Mesenchymal stem cell (in vitro differentiated cells and primary cell): ENCODE results near the gene KDM5C.

ENCODE experiments used
- DNase-seq: peaks from one replicate; pipeline ENCODE4 v3.0.0-alpha.2; 2013
- H2AFZ ChIP-seq: one replicate; pipeline ENCODE4 v1.6.1; 2013; ENCODE audit warnings: low read depth, mild to moderate bottlenecking, control low read depth, inconsistent platforms, low read length, moderate library complexity
- H2AK5ac ChIP-seq: 2 replicates; pipeline ENCODE4 v1.6.1; 2013; ENCODE audit warnings: low read length, moderate library complexity, mild to moderate bottlenecking, inconsistent platforms; ENCODE audit not compliant: severe bottlenecking
- H2BK120ac ChIP-seq: one replicate; pipeline ENCODE4 v1.6.1; 2013; ENCODE audit warnings: low read depth, mild to moderate bottlenecking, inconsistent platforms, low read length, moderate library complexity
- H2BK12ac ChIP-seq, 2 experiments: one replicate each; pipeline ENCODE4 v1.6.1; 2013; ENCODE audit warnings: inconsistent platforms in 2 of 2, low read length in 2 of 2, mild to moderate bottlenecking in 2 of 2, moderate library complexity in 2 of 2, control low read depth in 1 of 2
- H2BK15ac ChIP-seq: one replicate; pipeline ENCODE4 v1.6.1; 2013; ENCODE audit warnings: mild to moderate bottlenecking, low read depth, inconsistent platforms; ENCODE audit not compliant: poor library complexity, severe bottlenecking
- H2BK5ac ChIP-seq: 2 replicates; pipeline ENCODE4 v1.6.1; 2013; ENCODE audit warnings: low read depth, mild to moderate bottlenecking, low read length, control low read depth, inconsistent platforms; ENCODE audit not compliant: poor library complexity, severe bottlenecking
- H3K14ac ChIP-seq, 2 experiments: one replicate each; pipeline ENCODE4 v1.6.1; 2013; ENCODE audit warnings: inconsistent platforms in 2 of 2, low read length in 2 of 2, control low read depth in 1 of 2, mild to moderate bottlenecking in 1 of 2, moderate library complexity in 1 of 2
- H3K18ac ChIP-seq, 2 experiments: one replicate each; pipeline ENCODE4 v1.6.1; 2013; ENCODE audit warnings: inconsistent platforms in 2 of 2, low read length in 2 of 2, control low read depth in 1 of 2, low read depth in 1 of 2, mild to moderate bottlenecking in 1 of 2
- H3K23ac ChIP-seq, 2 experiments: one replicate each; pipeline ENCODE4 v1.6.1; 2013; ENCODE audit warnings: inconsistent platforms in 2 of 2, low read length in 2 of 2, mild to moderate bottlenecking in 2 of 2, moderate library complexity in 2 of 2, control low read depth in 1 of 2
- H3K27ac ChIP-seq: 2 replicates; pipeline ENCODE4 v1.5.1; 2013; ENCODE audit warnings: mild to moderate bottlenecking, moderate library complexity, low read length, control low read depth, inconsistent platforms; ENCODE audit not compliant: poor library complexity, severe bottlenecking
- H3K27me3 ChIP-seq, 2 experiments: 2 replicates each; pipeline versions ENCODE4 v1.6.1 to v1.7.0; 2013; ENCODE audit warnings: low read length in 2 of 2, mild to moderate bottlenecking in 2 of 2, moderate library complexity in 2 of 2, control low read depth in 1 of 2, inconsistent platforms in 1 of 2; ENCODE audit not compliant: control insufficient read depth in 1 of 2, insufficient read depth in 1 of 2
- H3K36me3 ChIP-seq, 2 experiments: 2 replicates each; pipeline versions ENCODE4 v1.6.1 to v1.7.0; 2013; ENCODE audit warnings: low read length in 2 of 2, control low read depth in 1 of 2, inconsistent platforms in 1 of 2, low read depth in 1 of 2, mild to moderate bottlenecking in 1 of 2; ENCODE audit not compliant: insufficient read depth in 2 of 2, control insufficient read depth in 1 of 2
- H3K4ac ChIP-seq, 2 experiments: one replicate each; pipeline ENCODE4 v1.6.1; 2013; ENCODE audit warnings: inconsistent platforms in 2 of 2, low read length in 2 of 2, mild to moderate bottlenecking in 2 of 2, moderate library complexity in 2 of 2, control low read depth in 1 of 2, low read depth in 1 of 2
- H3K4me1 ChIP-seq: 2 replicates; pipeline ENCODE4 v1.6.1; 2013; ENCODE audit warnings: low read depth, low read length, control low read depth; ENCODE audit not compliant: control insufficient read depth, insufficient read depth
- H3K4me2 ChIP-seq: 2 replicates; pipeline ENCODE4 v1.6.1; 2013; ENCODE audit warnings: low read length, mild to moderate bottlenecking, inconsistent platforms; ENCODE audit not compliant: poor library complexity, severe bottlenecking
- H3K4me3 ChIP-seq, 2 experiments: 2 replicates each; pipeline versions ENCODE4 v1.5.1 to v1.7.0; 2013; ENCODE audit warnings: low read length in 2 of 2, mild to moderate bottlenecking in 2 of 2, control low read depth in 1 of 2, low read depth in 1 of 2; ENCODE audit not compliant: insufficient read depth in 1 of 2
- H3K79me1 ChIP-seq: replicated peaks from 2 replicates; pipeline ENCODE4 v1.6.1; 2013; ENCODE audit warnings: mild to moderate bottlenecking, control low read depth, low read length, inconsistent platforms; ENCODE audit not compliant: poor library complexity, severe bottlenecking
- H3K9ac ChIP-seq: 2 replicates; pipeline ENCODE4 v1.7.0; 2013; ENCODE audit warnings: mild to moderate bottlenecking, low read length, moderate library complexity
- H3K9me3 ChIP-seq: 2 replicates; pipeline ENCODE4 v1.7.0; 2013; ENCODE audit warnings: mild to moderate bottlenecking, low read length; ENCODE audit not compliant: control insufficient read depth
- H4K8ac ChIP-seq: one replicate; pipeline ENCODE4 v1.6.1; 2013; ENCODE audit warnings: inconsistent platforms, mild to moderate bottlenecking, low read length, moderate library complexity
- H4K91ac ChIP-seq: one replicate; pipeline ENCODE4 v1.6.1; 2013; ENCODE audit warnings: mild to moderate bottlenecking, low read length, inconsistent platforms
- WGBS: methylation state at CpG from one replicate; pipeline ENCODE4 v1.1.7; 2013; ENCODE audit warnings: mixed read lengths; 5-methylcytosine and 5-hydroxymethylcytosine counted together

The KDM5C gene

DNA sequence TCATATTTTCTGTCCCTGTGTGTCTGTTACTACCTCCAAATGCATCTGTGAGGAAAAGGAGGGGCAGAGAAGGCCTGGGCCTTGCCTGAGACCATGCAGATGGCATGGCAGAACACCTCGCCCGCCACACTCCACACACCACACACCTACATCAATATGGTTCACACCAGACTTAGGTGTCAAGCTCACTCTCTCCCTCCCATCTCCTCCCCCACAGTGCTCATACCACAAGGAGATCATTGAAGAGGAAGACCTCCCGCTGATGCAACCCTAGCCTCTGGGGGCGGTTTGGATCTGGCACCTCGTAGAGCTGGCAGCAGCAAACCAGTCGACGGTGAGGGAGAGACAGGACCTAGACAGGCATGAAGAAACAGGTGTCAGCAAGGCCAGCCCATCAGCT, 16.6 kb upstream of the KDM5C start:
- H2BK5ac ChIP-seq = no peak overlapping the region
- no peak overlapping the region for H3K4ac ChIP-seq
- no peak overlapping the region for H2AFZ ChIP-seq
- peaks cover 44 to 51% of the 10 kb centered on the region in 2 experiments for H3K36me3 ChIP-seq
- H2BK120ac ChIP-seq = no peak overlapping the region
- H3K79me1 ChIP-seq = no peaks in the 10 kb centered on the region
- no peak overlapping the region for H3K23ac ChIP-seq
- no peak overlapping the region for H3K4me3 ChIP-seq
- no peak for DNase-seq
- no peak overlapping the region for H2AK5ac ChIP-seq
- 88% methylated on average over 7 of the region's 7 CpGs for WGBS
- no peak overlapping the region for H3K9ac ChIP-seq
- no peaks in the 10 kb centered on the region for H3K9me3 ChIP-seq
- no peak overlapping the region for H3K27ac ChIP-seq
- H4K8ac ChIP-seq = no peak overlapping the region
- peaks cover 3% of the 10 kb centered on the region for H3K4me1 ChIP-seq
- H2BK15ac ChIP-seq = no peak overlapping the region
- H3K27me3 ChIP-seq = peaks cover 0 to 27% of the 10 kb centered on the region in 2 experiments
- no peak overlapping the region for H2BK12ac ChIP-seq
- H3K4me2 ChIP-seq = no peak overlapping the region
- no peak overlapping the region for H4K91ac ChIP-seq
- no peak overlapping the region for H3K18ac ChIP-seq
- H3K14ac ChIP-seq = no peak overlapping the region

DNA sequence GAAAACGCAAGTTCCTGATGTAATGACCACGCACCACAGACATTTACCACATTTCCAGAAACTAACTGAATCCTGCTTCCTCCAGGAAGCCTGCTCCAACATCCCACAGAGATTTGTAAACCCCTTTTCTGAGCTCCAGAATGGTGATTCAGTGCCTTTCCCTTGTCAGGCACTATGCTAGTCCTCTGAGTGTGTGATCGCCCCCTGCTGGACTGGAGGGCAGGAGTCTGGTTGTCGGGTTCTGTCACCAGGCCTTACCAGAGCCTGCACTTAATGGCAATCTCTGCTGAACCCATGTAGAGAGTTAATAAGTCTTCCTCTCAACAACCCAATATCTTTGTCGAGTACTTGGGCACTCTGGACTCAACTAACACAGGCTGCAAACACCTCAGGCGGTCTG, 14.5 kb upstream of the KDM5C start:
- H2BK120ac ChIP-seq = no peak overlapping the region
- no peaks in the 10 kb centered on the region for H3K79me1 ChIP-seq

GRCh38 chrX:53237056-53237455, 12.0 kb upstream of the KDM5C start:
- Histone ChIP-seq H2BK5ac (no peak overlapping the region), H2BK12ac (no peak overlapping the region), H3K4me3 (no peak overlapping the region), H3K27ac (no peak overlapping the region), H3K27me3 (peaks cover 0 to 40% of the 10 kb centered on the region in 2 experiments), H3K9me3 (no peaks in the 10 kb centered on the region), H3K4me1 (peaks cover 3% of the 10 kb centered on the region), H2BK120ac (no peak overlapping the region), H2AFZ (no peak overlapping the region), H4K8ac (no peak overlapping the region), H3K18ac (no peak overlapping the region), H2AK5ac (no peak overlapping the region), H4K91ac (no peak overlapping the region), H3K4me2 (no peak overlapping the region), H3K23ac (no peak overlapping the region), H2BK15ac (no peak overlapping the region), H3K9ac (no peak overlapping the region), H3K36me3 (peaks cover 42 to 73% of the 10 kb centered on the region in 2 experiments), H3K14ac (no peak overlapping the region), H3K4ac (no peak overlapping the region), H3K79me1 (no peaks in the 10 kb centered on the region)
- no peak for DNase-seq
- 90% methylated on average over 10 of the region's 10 CpGs for WGBS

More for the DNA sequence above, 14.5 kb upstream of the KDM5C start:
- Histone ChIP-seq H3K27me3 (peaks cover 0 to 35% of the 10 kb centered on the region in 2 experiments), H3K18ac (no peak overlapping the region), H3K4me2 (no peak overlapping the region), H2AFZ (no peak overlapping the region), H3K9me3 (no peaks in the 10 kb centered on the region), H3K4me1 (peaks cover 3% of the 10 kb centered on the region), H2AK5ac (no peak overlapping the region), H2BK12ac (no peak overlapping the region), H3K4ac (no peak overlapping the region), H3K4me3 (no peak overlapping the region), H2BK5ac (no peak overlapping the region), H3K9ac (no peak overlapping the region), H2BK15ac (no peak overlapping the region), H4K91ac (no peak overlapping the region), H4K8ac (no peak overlapping the region), H3K23ac (no peak overlapping the region), H3K14ac (no peak overlapping the region), H3K27ac (no peak overlapping the region), H3K36me3 (peaks cover 46 to 64% of the 10 kb centered on the region in 2 experiments)
- 94% methylated on average over 6 of the region's 6 CpGs for WGBS
- no peak for DNase-seq

GRCh38 chrX:53236025-53236679, 11.1 kb upstream of the KDM5C start:
- Histone ChIP-seq H3K9ac (no peak overlapping the region), H4K91ac (no peak overlapping the region), H3K36me3 (peaks cover 34 to 67% of the 10 kb centered on the region in 2 experiments), H2AK5ac (no peak overlapping the region), H3K4ac (no peak overlapping the region), H2BK5ac (no peak overlapping the region), H3K18ac (no peak overlapping the region), H3K14ac (no peak overlapping the region), H3K27me3 (peaks cover 0 to 43% of the 10 kb centered on the region in 2 experiments), H3K79me1 (no peaks in the 10 kb centered on the region), H2AFZ (no peak overlapping the region), H2BK12ac (no peak overlapping the region), H3K27ac (no peak overlapping the region), H3K4me1 (no peaks in the 10 kb centered on the region), H2BK15ac (no peak overlapping the region), H3K4me3 (no peak overlapping the region), H3K9me3 (no peaks in the 10 kb centered on the region), H2BK120ac (no peak overlapping the region), H4K8ac (no peak overlapping the region), H3K4me2 (no peak overlapping the region), H3K23ac (no peak overlapping the region)
- 94% methylated on average over 16 of the region's 20 CpGs for WGBS
- no peak for DNase-seq
